ENCODE data around the gene FNDC5.

Gene FNDC5

GRCh38 chr1:32859915-32860314 lies 10.8 kb downstream of the FNDC5 start:
- POLR2A ChIA-PET, result no interaction called here
- no peak for DNase-seq
- peaks cover 15 to 63% (median 47%) of the 10 kb centered on the region in 4 experiments for H3K36me3 ChIP-seq (ENCODE audit: control insufficient read depth in 4 of 4, insufficient read depth in 4 of 4, low read length in 3 of 4)

GRCh38 chr1:32858791-32859190 lies 11.9 kb downstream of the FNDC5 start:
- Histone ChIP-seq H3K27ac (ENCODE audit: insufficient read depth in 1 of 2, low read depth in 1 of 2, low read length in 2 of 2, poor library complexity in 1 of 2, severe bottlenecking in 2 of 2) (no peak overlapping the region), H3K9me3 (ENCODE audit: control extremely low read depth in 1 of 5, control insufficient read depth in 4 of 5, insufficient read depth in 2 of 5, low read depth in 1 of 5, low read length in 4 of 5) (no peaks in the 10 kb centered on the region), H3K4me3 (ENCODE audit: control insufficient read depth in 1 of 7, extremely low read depth in 1 of 7, insufficient read depth in 4 of 7, low read depth in 2 of 7, low read length in 6 of 7) (no peak overlapping the region), H3K4me1 (ENCODE audit: control extremely low read depth in 1 of 4, control insufficient read depth in 4 of 4, insufficient read depth in 4 of 4, low read length in 3 of 4) (peaks cover 0 to 5% (median 0%) of the 10 kb centered on the region in 4 experiments), H3K27me3 (replicated peaks in 2 of 5; ENCODE audit: control insufficient read depth in 4 of 5, insufficient read depth in 5 of 5, low read length in 4 of 5) (no peaks in the 10 kb centered on the region), H3K36me3 (ENCODE audit: control insufficient read depth in 4 of 4, insufficient read depth in 4 of 4, low read length in 3 of 4) (peaks cover 16 to 71% (median 52%) of the 10 kb centered on the region in 4 experiments)
- ChIA-PET CTCF (interaction anchor here (1.9 to 7.5 kb wide), 2 partner anchors 17 to 30 kb away, joined by 4 to 33 read pairs; no protein-coding TSS in a partner anchor), POLR2A (interaction anchor here (0.6 kb wide), 1 partner anchor 205 kb away, joined by 4 read pairs; no protein-coding TSS in a partner anchor)
- no peak for DNase-seq
- 93% methylated on average over 5 of the region's 7 CpGs for WGBS (ENCODE audit: insufficient coverage)

More at GRCh38 chr1:32859915-32860314, 10.8 kb downstream of the FNDC5 start:
- CTCF ChIA-PET, result interaction anchor here (0.7 to 7.5 kb wide), 5 partner anchors 10 to 31 kb away, joined by 3 to 33 read pairs (median 4); no protein-coding TSS in a partner anchor
- H3K27me3 ChIP-seq (replicated peaks in 2 of 5; ENCODE audit: control insufficient read depth in 4 of 5, insufficient read depth in 5 of 5, low read length in 4 of 5), result no peaks in the 10 kb centered on the region
- H3K4me3 ChIP-seq (ENCODE audit: control insufficient read depth in 1 of 7, extremely low read depth in 1 of 7, insufficient read depth in 4 of 7, low read depth in 2 of 7, low read length in 6 of 7), result no peak overlapping the region
- H3K27ac ChIP-seq (ENCODE audit: insufficient read depth in 1 of 2, low read depth in 1 of 2, low read length in 2 of 2, poor library complexity in 1 of 2, severe bottlenecking in 2 of 2), result no peak overlapping the region
- no peaks in the 10 kb centered on the region for H3K9me3 ChIP-seq (ENCODE audit: control extremely low read depth in 1 of 5, control insufficient read depth in 4 of 5, insufficient read depth in 2 of 5, low read depth in 1 of 5, low read length in 4 of 5)
- WGBS (ENCODE audit: insufficient coverage), result 100% methylated on average over 1 of the region's 2 CpGs
- H3K4me1 ChIP-seq (ENCODE audit: control extremely low read depth in 1 of 4, control insufficient read depth in 4 of 4, insufficient read depth in 4 of 4, low read length in 3 of 4), result peaks cover 0 to 5% (median 0%) of the 10 kb centered on the region in 4 experiments

- ChIA-PET CTCF (interaction anchor here (7.5 kb wide), 1 partner anchor 18 kb away, joined by 33 read pairs; no protein-coding TSS in a partner anchor), POLR2A (no interaction called here)
- no peaks in the 10 kb centered on the region for H3K9me3 ChIP-seq (ENCODE audit: control extremely low read depth in 1 of 5, control insufficient read depth in 4 of 5, insufficient read depth in 2 of 5, low read depth in 1 of 5, low read length in 4 of 5)
- no peaks in the 10 kb centered on the region for H3K27me3 ChIP-seq (replicated peaks in 2 of 5; ENCODE audit: control insufficient read depth in 4 of 5, insufficient read depth in 5 of 5, low read length in 4 of 5)
- H3K4me3 ChIP-seq (ENCODE audit: control insufficient read depth in 1 of 7, extremely low read depth in 1 of 7, insufficient read depth in 4 of 7, low read depth in 2 of 7, low read length in 6 of 7), result no peak overlapping the region
- no peak overlapping the region for H3K27ac ChIP-seq (ENCODE audit: insufficient read depth in 1 of 2, low read depth in 1 of 2, low read length in 2 of 2, poor library complexity in 1 of 2, severe bottlenecking in 2 of 2)
- DNase-seq, result no peak
- no CpG with 5 or more reads among the region's 2 CpGs for WGBS (ENCODE audit: insufficient coverage)
- peaks cover 0 to 5% (median 0%) of the 10 kb centered on the region in 4 experiments for H3K4me1 ChIP-seq (ENCODE audit: control extremely low read depth in 1 of 4, control insufficient read depth in 4 of 4, insufficient read depth in 4 of 4, low read length in 3 of 4)
- H3K36me3 ChIP-seq (ENCODE audit: control insufficient read depth in 4 of 4, insufficient read depth in 4 of 4, low read length in 3 of 4), result peaks cover 20 to 72% (median 52%) of the 10 kb centered on the region in 4 experiments
These were observed 12.6 kb downstream of the FNDC5 start for GRCh38 chr1:32858136-32858535.

GRCh38 chr1:32855861-32856617 lies 14.7 kb downstream of the FNDC5 start:
- POLR2A ChIA-PET, result no interaction called here
- no peak for DNase-seq
- peaks cover 27 to 74% (median 52%) of the 10 kb centered on the region in 4 experiments for H3K36me3 ChIP-seq (ENCODE audit: control insufficient read depth in 4 of 4, insufficient read depth in 4 of 4, low read length in 3 of 4)

GRCh38 chr1:32848354-32849063 lies 22.2 kb downstream of the FNDC5 start:
- Histone ChIP-seq H3K9me3 (ENCODE audit: control extremely low read depth in 1 of 5, control insufficient read depth in 4 of 5, insufficient read depth in 2 of 5, low read depth in 1 of 5, low read length in 4 of 5) (peaks cover 0 to 2% (median 0%) of the 10 kb centered on the region in 5 experiments), H3K27ac (ENCODE audit: insufficient read depth in 1 of 2, low read depth in 1 of 2, low read length in 2 of 2, poor library complexity in 1 of 2, severe bottlenecking in 2 of 2) (no peak overlapping the region), H3K4me3 (ENCODE audit: control insufficient read depth in 1 of 7, extremely low read depth in 1 of 7, insufficient read depth in 4 of 7, low read depth in 2 of 7, low read length in 6 of 7) (no peak overlapping the region), H3K36me3 (ENCODE audit: control insufficient read depth in 4 of 4, insufficient read depth in 4 of 4, low read length in 3 of 4) (peaks cover 20 to 47% (median 30%) of the 10 kb centered on the region in 4 experiments), H3K27me3 (replicated peaks in 2 of 5; ENCODE audit: control insufficient read depth in 4 of 5, insufficient read depth in 5 of 5, low read length in 4 of 5) (no peaks in the 10 kb centered on the region), H3K4me1 (ENCODE audit: control extremely low read depth in 1 of 4, control insufficient read depth in 4 of 4, insufficient read depth in 4 of 4, low read length in 3 of 4) (no peaks in the 10 kb centered on the region)
- WGBS (ENCODE audit: insufficient coverage), result no CpG with 5 or more reads among the region's 2 CpGs
- ChIA-PET POLR2A (no interaction called here), CTCF (interaction anchor here (1.2 kb wide), 1 partner anchor 44 kb away, joined by 4 read pairs; no protein-coding TSS in a partner anchor)
- DNase-seq, result no peak

More at GRCh38 chr1:32855861-32856617, 14.7 kb downstream of the FNDC5 start:
- Histone ChIP-seq H3K4me3 (ENCODE audit: control insufficient read depth in 1 of 7, extremely low read depth in 1 of 7, insufficient read depth in 4 of 7, low read depth in 2 of 7, low read length in 6 of 7) (no peak overlapping the region), H3K27me3 (replicated peaks in 2 of 5; ENCODE audit: control insufficient read depth in 4 of 5, insufficient read depth in 5 of 5, low read length in 4 of 5) (no peaks in the 10 kb centered on the region), H3K9me3 (ENCODE audit: control extremely low read depth in 1 of 5, control insufficient read depth in 4 of 5, insufficient read depth in 2 of 5, low read depth in 1 of 5, low read length in 4 of 5) (no peaks in the 10 kb centered on the region), H3K4me1 (ENCODE audit: control extremely low read depth in 1 of 4, control insufficient read depth in 4 of 4, insufficient read depth in 4 of 4, low read length in 3 of 4) (peaks cover 0 to 5% (median 0%) of the 10 kb centered on the region in 4 experiments), H3K27ac (ENCODE audit: insufficient read depth in 1 of 2, low read depth in 1 of 2, low read length in 2 of 2, poor library complexity in 1 of 2, severe bottlenecking in 2 of 2) (no peak overlapping the region)
- CTCF ChIA-PET, result no interaction called here
- over 99% methylated on average over 7 of the region's 13 CpGs for WGBS (ENCODE audit: insufficient coverage)

- Histone ChIP-seq H3K4me3 (ENCODE audit: control insufficient read depth in 1 of 7, extremely low read depth in 1 of 7, insufficient read depth in 4 of 7, low read depth in 2 of 7, low read length in 6 of 7) (no peak overlapping the region), H3K27me3 (replicated peaks in 2 of 5; ENCODE audit: control insufficient read depth in 4 of 5, insufficient read depth in 5 of 5, low read length in 4 of 5) (no peaks in the 10 kb centered on the region), H3K4me1 (ENCODE audit: control extremely low read depth in 1 of 4, control insufficient read depth in 4 of 4, insufficient read depth in 4 of 4, low read length in 3 of 4) (no peaks in the 10 kb centered on the region), H3K36me3 (ENCODE audit: control insufficient read depth in 4 of 4, insufficient read depth in 4 of 4, low read length in 3 of 4) (peaks cover 10 to 83% (median 50%) of the 10 kb centered on the region in 4 experiments), H3K9me3 (ENCODE audit: control extremely low read depth in 1 of 5, control insufficient read depth in 4 of 5, insufficient read depth in 2 of 5, low read depth in 1 of 5, low read length in 4 of 5) (no peaks in the 10 kb centered on the region), H3K27ac (ENCODE audit: insufficient read depth in 1 of 2, low read depth in 1 of 2, low read length in 2 of 2, poor library complexity in 1 of 2, severe bottlenecking in 2 of 2) (no peak overlapping the region)
- ChIA-PET CTCF (interaction anchor here (0.6 to 1.2 kb wide), 2 partner anchors 14 to 15 kb away, joined by 3 read pairs; no protein-coding TSS in a partner anchor), POLR2A (interaction anchor here (0.6 kb wide), 2 partner anchors 8 to 145 kb away, joined by 3 to 4 read pairs; no protein-coding TSS in a partner anchor)
- WGBS (ENCODE audit: insufficient coverage), result no CpG with 5 or more reads among the region's 1 CpG
- DNase-seq, result no peak
These were observed 38.8 kb downstream of the FNDC5 start for GRCh38 chr1:32831878-32832277.

Data from common myeloid progenitor, CD34-positive (primary cell).